Left colon (tissue), 2 donors: Measurements from ENCODE around the gene RHOF. TPM values are rescaled to one million over a fixed set of nuclear protein-coding genes. Genes with fewer than 3 reads are reported as not detected.

Experiments
- ATAC-seq: fragments of 200-7000 bp; cut with Tn5 transposase; one replicate; pipeline ENCODE4 v1.9.1; 2020; ENCODE audit warnings: mild to moderate bottlenecking, moderate library complexity
- DNase-seq, 2 donors: peaks; one replicate each; pipeline ENCODE4 v3.0.0-alpha.2; 2020
- intact Hi-C, 2 donors: fragments of 100-400 bp; cut with DNase I in 1 of 2; cut with micrococcal nuclease in 1 of 2; formaldehyde crosslinking; loops; one replicate each; pipeline versions ENCODE4 v1.11.2 to v1.14.0; 2022; cut with DNase I, micrococcal nuclease
- total RNA-seq, 2 donors: library from RNA; stranded (reverse); fragmentation: NEBNext Ultra II Directional; extraction: Animal tissue kit (Norgen Biotek cat#: 25700); gene quantifications; one replicate each; pipeline ENCODE4 v1.2.1, GENCODE V29; 2021
- donor health status: DM: no; HTN: no; CAD: no.
- donor health status: DM: yes; HTN: yes; CAD: no.

RHOF gene
- total RNA-seq, 2 donors from 2014 or later, result 60.3 to 148 TPM

DNA sequence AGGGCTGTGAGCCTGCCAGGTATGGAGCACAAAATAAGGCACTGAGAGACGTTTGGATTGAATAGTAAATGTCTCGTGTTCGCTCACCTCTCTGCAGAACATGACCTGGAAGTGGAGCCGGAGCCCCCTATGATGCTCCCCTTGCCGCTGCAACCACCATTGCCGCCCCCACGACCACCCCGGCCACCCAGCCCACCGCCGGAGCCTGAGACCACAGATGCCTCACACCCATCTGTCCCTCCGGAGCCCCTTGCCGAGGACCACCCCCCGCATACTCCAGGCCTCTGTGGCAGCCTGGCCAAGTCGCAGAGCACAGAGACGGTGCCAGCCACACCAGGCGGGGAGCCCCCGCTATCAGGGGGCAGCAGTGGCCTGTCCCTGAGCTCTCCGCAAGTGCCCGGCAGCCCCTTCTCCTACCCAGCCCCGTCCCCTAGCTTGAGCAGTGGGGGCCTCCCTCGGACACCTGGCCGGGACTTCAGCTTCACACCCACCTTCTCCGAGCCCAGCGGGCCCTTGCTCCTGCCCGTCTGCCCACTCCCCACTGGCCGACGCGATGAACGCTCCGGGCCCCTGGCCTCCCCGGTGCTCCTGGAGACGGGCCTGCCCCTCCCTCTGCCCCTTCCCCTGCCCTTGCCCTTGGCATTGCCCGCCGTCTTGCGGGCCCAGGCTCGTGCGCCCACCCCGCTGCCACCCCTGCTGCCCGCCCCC lies 29.1 kb upstream of the RHOF start:
- ATAC-seq (no peak), DNase-seq (no peak)
- intact Hi-C loops, result no loop called here

DNA sequence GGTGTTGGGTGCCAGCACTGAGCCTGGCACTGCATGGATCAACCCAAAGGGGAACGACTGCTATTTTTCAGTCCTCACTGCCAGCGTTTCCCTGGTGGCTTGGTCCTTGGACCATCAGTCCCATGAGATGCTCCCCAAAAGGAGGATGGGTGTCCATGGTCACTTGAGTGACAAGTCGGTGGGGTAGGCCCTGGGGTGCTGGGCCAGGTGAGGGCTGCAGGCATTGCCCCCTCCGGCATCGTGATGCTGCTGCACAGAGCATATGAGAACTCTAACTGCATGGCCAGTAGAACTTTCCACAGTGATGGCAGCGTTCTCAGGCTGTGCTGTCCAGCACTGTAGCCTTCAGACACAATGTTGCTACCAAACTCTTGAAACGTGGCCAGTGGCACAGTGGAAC lies 26.6 kb upstream of the RHOF start:
- intact Hi-C loops, result no loop called here

DNA sequence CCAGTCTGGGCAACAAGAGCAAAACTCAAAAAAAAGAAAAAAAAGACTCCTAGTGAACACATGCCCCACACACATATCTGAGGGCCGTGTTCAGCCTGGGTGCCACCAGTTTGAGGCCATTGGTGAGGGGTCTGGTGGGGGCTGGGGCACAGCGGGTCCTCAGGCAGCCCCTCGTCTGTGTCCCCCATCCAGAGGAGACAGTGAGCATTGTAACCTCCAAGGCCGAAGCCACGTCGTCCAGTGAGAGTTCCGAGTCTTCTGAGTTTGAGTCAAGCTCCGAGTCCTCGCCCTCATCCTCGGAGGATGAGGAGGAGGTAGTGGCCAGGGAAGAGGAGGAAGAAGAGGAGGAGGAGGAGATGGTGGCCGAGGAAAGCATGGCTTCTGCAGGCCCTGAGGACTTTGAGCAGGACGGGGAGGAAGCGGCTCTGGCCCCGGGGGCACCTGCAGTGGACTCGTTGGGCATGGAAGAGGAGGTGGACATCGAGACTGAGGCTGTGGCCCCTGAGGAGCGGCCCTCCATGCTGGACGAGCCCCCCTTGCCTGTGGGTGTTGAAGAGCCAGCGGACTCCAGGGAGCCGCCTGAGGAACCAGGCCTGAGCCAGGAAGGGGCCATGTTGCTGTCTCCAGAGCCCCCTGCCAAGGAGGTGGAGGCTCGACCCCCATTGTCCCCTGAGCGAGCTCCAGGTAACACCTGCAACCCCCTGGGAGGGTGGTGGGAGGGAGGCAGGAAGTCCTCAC lies 25.9 kb upstream of the RHOF start:
- DNase-seq (no peak), ATAC-seq (no peak)
- intact Hi-C loops, result no loop called here

More for the DNA sequence above, 26.6 kb upstream of the RHOF start:
- DNase-seq (no peak), ATAC-seq (no peak)

DNA sequence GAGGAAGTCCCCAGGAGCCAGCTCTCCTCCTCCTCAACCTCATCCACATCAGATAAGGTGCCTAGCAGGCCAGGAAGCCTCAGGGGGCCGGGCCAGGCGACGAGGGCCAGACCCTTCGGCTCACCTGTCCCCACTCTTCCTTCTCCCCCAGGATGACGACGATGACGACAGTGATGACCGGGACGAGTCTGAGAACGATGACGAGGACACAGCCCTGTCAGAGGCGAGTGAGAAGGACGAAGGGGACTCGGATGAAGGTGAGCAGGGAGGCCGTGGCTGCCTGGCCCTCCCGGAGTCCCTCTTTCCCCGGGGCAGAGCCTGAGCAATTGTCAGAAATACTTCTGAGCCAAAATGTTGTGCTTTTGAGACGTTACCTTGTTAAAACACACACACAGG lies 24.2 kb upstream of the RHOF start:
- ATAC-seq (no peak), DNase-seq (no peak)
- intact Hi-C loops, result no loop called here

- no peak for ATAC-seq
- intact Hi-C loops, result no loop called here
- DNase-seq, result no peak
Measured at GRCh38 chr12:121816925-121817647, 23.6 kb upstream of the RHOF start.

- DNase-seq, result no peak
- intact Hi-C loops, result no loop called here
- no peak for ATAC-seq
Measured at GRCh38 chr12:121815263-121815662, 21.8 kb upstream of the RHOF start.

- intact Hi-C loops, result no loop called here
- no peak for ATAC-seq
- DNase-seq, result peak in 1 of 2 donors; percentile 25
Measured at GRCh38 chr12:121814429-121815119, 21.1 kb upstream of the RHOF start.

DNA sequence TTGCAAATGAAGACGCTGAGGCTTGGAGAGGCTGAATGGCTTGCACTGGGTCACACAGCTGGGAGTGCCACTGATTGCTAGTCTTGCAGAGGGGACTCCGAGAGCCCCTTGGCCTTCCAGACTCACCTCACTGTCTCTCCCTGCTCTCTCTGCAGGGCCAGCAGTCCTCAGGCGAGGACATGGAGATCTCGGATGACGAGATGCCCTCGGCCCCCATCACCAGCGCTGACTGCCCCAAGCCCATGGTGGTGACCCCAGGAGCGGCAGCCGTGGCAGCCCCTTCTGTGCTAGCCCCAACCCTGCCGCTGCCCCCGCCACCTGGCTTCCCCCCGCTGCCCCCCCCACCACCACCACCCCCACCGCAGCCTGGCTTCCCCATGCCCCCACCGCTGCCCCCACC lies 20.5 kb upstream of the RHOF start:
- ATAC-seq (no peak), DNase-seq (peak in 1 of 2 donors; percentile 23)
- intact Hi-C loops, result no loop called here

DNA sequence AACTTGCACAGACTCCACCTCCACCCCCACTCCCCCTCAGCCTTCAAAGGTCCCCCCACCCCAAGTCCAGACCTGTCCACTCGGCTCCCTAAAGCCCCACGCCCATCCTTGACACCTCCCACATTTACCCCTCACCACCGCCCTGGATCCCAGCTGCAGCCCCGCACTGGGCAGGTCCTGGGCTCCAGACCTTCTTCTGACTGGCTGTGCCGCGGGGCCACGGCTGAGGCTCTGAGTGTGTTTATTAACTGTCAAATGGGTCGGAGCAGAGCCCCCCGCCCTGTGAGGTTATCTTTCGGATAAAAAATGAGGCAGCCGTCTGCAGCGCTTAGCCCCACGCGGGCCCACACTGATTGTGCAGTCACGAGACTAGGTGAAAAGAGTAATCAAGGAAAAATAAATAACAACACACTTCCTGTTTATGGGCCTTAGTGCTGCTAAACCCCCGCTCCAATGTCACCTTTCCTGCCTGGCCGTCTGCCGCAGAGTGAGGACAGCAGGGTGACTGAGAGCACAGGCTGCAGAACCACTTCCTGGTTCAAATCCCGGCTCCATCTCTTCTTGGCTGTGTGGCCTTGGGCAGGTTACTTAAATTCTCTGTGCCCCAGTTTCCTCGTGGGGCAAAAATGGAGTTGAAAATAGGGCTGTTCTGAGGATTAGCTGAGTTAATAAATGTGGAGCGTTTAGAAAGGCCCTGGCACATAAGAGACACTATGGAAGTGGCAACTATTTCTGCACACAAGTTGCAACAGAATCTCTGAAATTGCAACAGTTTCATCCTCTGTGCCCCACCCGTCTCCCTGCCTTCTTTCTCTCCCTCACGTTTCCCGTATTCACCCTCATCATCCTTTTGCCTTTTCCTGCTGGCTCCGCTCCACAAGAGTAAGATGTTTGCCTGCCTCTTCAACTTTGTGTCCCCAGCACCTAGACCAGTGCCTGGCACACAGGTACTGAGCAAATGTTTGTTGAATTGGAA lies 19.7 kb upstream of the RHOF start:
- intact Hi-C loops, result no loop called here
- ATAC-seq (peak; percentile 41), DNase-seq (peak; percentile 39 to 42)

DNA sequence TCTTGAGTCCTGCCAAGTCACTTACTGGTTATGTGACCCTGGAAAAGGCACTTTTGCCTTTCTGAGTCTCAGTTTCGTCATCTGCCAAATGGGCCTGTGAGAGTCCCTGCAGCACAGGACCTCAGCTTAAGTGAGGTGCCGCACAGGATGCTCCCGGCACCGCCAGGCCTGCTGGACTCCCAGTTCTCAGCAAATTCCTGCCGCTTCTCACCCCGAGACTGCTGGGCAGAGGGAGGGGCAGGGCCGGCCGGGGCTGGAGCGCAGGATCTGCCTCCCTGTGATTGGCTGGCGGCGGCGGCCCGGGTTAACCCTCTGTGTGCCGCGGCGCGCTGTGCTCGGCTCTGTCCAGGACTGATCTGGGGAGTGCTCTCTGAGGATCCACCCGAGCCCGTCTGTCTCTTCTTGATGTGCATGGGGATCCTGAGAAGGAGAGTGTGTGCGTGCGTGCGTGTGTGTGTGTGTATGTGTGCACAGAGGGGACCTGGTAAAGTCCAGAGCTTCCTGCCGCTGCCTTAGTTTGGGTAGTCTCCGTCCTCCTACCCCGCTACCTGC lies 18.9 kb upstream of the RHOF start:
- ATAC-seq (peak; percentile 88), DNase-seq (peak; percentile 84)
- intact Hi-C loops, result no loop called here

DNA sequence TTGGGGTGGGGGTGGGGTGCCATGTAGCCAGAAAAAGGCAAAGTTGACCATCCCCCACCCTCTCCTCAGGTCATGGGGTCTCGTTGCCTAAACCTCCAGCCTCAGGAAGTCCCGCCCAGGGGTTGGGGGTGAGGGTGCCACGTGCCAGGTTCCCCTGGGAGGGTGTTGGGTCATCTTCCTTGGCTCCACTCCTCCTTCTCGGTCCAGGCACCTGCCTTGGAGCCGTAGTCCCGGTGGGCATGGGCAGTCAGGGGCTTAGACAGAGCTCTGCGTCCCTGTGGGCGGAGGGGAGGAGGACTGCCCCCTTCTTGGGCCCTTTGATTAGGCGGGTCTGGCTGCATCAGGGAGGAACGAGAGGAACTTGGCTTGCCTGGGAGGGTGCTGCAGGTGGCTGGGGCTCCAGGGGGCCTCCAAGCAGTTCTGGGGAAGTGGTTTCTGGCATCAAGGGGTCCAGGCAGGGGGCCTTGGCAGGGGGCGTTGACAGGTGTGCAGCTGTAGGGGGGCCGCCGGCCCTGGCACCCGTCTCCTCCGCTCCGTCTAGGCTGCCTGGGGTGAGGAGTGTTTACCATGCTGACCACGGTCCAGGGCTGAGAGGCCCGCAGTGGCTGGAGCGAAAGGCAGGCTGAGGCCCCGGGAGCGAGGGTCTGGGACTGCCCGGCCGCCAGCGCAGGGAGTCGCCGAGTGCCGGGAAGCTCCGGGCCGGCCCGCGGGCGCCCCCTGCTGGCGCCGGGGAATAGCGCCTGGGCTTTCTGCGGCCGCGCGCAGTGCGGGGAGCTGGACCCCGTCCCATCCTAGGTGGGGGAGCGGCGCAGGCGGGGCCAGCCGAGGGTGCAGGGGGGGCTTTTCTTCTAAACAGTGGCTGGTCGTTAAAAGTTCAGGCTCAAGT lies 18.2 kb upstream of the RHOF start:
- intact Hi-C loops, result loop anchor here in 1 of 2 donors (2.0 kb wide), 1 partner anchor 17 kb away; no protein-coding TSS in a partner anchor
- ATAC-seq (peak; percentile 76), DNase-seq (peak; percentile 50 to 73)

DNA sequence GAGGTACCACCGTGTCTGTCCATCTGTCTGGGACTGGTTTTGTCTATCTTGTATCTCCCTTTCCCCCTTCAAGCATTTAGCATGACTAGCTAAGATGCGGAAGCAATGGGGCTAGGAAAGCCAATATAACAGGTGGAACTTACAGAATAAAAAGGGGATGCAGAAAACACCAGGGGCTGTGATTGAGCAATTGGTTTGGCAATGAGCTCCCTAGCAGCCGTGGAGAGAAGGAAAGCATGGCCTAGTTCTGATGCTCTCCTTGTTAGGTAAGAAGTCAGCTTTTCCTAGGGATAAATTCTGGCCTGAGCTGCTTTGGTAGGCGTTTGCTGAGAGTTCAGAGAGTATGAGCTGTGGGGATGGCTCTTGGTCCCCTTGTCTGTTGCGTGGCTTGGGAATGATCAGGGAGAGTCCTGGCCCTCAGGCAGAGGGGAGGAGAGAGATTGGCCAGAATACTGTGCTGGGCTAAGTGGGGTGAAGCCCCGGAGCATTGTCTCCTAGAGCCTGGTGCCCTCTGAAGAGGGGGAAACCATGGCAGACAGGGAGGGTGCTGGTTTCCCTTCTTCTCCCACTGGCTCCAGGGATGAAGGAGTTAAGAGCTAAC lies 17.4 kb upstream of the RHOF start:
- DNase-seq (no peak), ATAC-seq (no peak)
- intact Hi-C loops, result loop anchor here in 1 of 2 donors (2.0 kb wide), 1 partner anchor 16 kb away; no protein-coding TSS in a partner anchor

- DNase-seq, result peak in 1 of 2 donors; percentile 23
- intact Hi-C loops, result loop anchor here in 1 of 2 donors (2.0 kb wide), 1 partner anchor 16 kb away; no protein-coding TSS in a partner anchor
Measured at GRCh38 chr12:121810234-121810817, 16.8 kb upstream of the RHOF start.

DNA sequence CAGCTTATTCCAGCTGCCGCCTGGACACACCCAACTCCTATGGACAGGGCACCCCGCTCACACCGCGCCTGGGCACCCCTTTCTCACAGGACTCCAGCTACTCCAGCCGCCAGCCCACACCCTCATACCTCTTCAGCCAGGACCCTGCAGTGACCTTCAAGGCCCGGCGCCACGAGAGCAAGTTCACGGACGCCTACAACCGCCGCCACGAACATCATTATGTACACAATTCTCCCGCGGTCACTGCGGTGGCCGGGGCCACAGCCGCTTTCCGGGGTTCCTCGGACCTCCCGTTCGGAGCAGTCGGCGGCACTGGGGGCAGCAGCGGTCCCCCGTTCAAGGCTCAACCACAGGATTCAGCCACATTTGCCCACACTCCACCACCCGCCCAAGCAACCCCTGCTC lies 16.2 kb upstream of the RHOF start:
- intact Hi-C loops, result loop anchor here in 1 of 2 donors (2.0 kb wide), 1 partner anchor 15 kb away; no protein-coding TSS in a partner anchor

More at GRCh38 chr12:121810234-121810817, 16.8 kb upstream of the RHOF start:
- no peak for ATAC-seq

GRCh38 chr12:121808623-121809022 lies 15.1 kb upstream of the RHOF start:
- DNase-seq (no peak), ATAC-seq (no peak)
- intact Hi-C loops, result no loop called here

More for the DNA sequence above, 16.2 kb upstream of the RHOF start:
- ATAC-seq (no peak), DNase-seq (no peak)
